HG03039 (cell line): ENCODE data around the gene CAMTA1.
"Not testable (repeated sequence)": the region's sequence is repeated elsewhere in the genome, so short reads cannot be mapped to it uniquely, and the experiment has no call there.

ENCODE experiments used
- ATAC-seq: cut with Tn5 transposase; IDR thresholded peaks from one replicate; pipeline ENCODE4 v1.9.1; 2021; ENCODE audit warnings: mild to moderate bottlenecking, moderate library complexity; ENCODE audit not compliant: unreplicated experiment

Gene CAMTA1

DNA sequence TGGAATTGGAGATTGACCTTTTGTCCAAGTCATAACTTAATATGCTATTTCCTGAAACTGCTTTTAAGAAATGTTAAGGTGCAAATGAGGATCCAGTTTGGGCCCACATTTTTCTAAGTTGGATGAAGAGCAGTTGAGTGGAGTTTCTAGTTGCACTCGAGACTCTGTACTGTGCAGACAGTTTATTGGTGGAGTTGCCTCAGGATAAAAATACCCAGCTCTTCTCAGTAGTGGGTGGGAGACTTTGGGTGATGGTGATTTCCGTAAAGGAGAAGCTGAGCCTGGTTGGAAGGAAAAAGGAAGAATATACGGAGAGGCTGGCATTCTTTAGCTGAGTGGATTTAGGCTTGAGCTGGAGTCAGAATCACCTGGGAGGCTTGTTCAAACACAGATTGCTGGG, 49.9 kb downstream of the CAMTA1 start:
- ATAC-seq: no peak

DNA sequence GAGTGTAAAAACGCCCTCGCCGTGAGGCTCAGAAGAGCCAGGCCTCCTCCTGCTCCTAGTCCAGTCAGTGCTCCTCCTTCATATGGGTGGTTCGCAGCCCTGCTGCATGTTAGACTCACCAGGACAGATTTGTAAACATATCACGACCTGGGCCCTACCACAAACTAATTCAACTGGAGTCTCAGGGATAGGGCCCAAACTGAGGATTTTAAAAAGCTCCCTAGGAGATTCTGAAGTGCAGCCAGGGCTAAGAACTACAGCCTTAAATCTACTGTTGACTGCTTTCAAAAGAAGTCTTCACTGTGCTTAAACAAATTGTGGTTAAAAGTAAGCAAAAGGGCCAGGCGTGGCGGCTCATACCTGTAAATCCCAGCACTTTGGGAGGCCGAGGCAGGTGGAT, 57.0 kb downstream of the CAMTA1 start:
- ATAC-seq: no peak

DNA sequence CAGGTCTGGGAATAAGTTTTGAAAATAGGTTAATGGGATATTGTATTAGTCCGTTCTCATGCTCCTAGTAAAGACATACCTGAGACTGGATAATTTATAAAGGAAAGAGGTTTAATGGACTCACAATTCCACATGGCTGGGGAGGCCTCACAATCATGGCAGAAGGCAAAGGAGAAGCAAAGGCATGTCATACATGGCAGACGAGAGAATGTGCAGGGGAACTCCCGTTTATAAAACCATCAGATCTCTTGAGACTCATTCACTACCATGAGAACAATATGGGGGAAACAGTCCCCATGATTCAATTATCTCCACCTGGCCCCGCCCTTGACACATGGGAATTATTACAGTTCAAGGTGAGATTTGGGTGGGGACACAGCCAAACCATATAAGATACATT, 60.5 kb downstream of the CAMTA1 start:
- not testable (repeated sequence) for ATAC-seq

DNA sequence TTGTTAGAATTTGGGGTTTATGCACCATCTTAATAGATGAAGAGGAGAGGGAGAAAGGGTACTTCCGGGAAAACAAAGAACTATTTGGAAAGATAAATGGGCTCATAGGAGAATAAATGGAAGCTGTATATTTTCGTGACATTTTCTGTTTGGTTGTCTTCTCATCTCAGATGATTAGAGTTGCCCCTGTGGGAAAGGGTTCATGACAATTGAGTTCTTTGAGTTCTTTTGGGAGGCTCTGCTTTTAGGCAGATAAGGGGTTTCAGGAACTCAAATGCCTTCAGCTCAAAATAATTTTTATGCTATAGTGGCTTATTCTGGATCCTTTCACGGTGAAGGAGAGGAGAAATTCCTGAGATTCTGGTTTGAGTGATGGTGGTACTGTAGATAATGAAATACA, 63.6 kb downstream of the CAMTA1 start:
- no peak for ATAC-seq

DNA sequence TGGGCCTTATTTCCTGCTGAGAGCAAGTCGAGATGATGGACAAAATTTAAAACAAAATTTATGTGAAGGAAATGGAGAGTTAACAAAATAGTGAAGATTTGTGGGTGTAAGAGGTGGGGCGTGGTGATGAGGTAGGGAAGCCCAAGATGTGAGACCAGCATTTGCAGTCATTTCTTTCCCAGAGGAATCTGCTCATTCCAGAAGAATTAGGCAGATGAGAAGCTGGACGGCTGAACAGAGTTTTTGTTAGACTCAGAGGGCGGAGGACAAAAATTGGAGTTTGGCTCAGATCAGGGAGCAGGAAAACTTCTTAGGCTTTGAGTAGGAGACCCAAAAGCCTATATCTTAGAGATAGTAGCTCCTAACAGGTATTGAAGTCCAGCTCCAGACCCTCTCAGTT, 65.3 kb downstream of the CAMTA1 start:
- no peak for ATAC-seq

DNA sequence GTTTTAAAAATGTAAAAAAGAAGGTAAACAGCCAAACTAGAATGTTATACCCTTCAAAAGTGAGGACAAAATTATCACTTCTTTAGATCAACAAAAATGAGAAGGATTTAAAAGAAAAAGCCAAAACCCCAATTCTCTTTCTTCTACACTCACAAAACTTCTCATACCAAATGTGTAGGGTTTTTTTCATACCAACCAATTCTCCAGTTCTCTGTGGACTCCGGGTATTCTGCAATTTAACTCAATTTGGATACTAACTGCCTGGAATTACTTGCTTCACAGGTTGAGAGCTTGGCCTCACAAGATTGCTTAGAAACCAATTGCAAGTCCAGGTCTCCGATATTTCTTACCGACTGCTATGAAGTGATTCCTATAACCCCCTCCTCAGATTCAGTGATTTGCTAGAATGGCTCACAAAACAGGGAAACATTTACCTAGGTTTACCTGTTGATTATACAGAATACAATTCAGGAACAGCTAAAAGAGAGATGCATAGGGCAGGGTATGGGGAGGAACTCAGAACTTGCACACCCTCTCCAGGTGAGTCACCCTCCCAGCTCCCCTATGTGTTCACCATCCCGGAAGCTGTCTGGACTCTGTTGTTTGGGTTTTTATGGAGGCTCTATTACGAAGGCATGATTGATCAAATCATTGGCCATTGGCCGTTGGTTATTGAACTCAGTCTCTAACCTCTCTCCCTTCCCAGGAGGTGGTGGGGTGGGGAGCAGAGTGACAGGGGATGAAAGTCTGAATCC, 67.1 kb downstream of the CAMTA1 start:
- ATAC-seq: no peak

DNA sequence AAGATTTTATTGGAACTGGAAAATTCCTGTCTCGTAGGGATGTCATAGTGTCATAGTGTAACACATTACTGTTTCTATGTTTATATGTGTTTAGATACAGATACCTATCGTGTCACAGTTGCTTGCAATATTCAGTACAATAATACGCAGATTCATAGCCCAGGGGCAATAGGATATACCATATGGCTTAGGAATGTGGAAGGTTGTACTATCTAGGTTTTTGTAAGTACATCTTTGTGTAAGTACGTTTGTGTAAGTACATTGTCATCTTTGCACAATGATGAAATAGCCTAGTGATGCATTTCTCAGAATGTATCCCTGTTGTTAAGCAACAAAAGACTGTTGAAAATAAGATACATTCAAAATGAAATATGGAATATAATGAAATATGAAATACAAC, 68.9 kb downstream of the CAMTA1 start:
- ATAC-seq: no peak

DNA sequence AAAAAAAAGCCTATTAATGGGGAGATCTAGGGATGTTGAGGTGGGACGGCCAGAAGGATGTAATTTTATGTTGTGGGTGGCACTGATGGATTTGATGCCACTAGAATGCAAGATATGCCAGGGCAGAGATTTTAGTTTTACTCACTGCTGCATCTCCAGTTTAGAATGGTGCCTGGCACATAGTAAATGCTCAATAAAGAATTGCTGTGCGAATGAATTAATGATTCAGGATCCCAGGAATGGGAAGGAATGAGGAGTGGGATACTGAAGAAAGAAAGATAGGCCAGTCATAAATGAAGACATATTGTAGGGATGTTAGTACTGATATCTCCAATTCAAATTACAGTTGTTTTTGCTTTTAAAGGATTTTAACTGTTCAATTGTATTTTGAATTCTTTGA, 72.6 kb downstream of the CAMTA1 start:
- no peak for ATAC-seq

DNA sequence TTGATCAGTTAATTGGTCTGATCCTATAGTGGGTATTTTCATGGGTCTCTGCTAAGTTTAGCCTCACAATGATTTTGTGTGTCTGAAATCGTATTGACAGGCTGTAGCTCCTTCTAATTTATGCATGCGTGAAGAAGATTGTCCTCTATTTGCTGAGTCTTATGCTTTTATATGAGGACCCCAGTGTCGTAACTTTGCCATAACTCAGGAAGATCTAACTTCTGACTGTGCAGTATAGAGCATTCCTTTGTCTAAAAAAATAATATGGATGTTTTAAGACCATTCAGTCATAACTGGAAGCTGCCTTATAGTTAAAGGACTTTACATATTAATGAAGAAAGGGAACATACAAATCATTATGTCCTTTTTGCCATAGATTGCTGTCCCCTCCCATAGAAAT, 73.3 kb downstream of the CAMTA1 start:
- ATAC-seq: no peak

DNA sequence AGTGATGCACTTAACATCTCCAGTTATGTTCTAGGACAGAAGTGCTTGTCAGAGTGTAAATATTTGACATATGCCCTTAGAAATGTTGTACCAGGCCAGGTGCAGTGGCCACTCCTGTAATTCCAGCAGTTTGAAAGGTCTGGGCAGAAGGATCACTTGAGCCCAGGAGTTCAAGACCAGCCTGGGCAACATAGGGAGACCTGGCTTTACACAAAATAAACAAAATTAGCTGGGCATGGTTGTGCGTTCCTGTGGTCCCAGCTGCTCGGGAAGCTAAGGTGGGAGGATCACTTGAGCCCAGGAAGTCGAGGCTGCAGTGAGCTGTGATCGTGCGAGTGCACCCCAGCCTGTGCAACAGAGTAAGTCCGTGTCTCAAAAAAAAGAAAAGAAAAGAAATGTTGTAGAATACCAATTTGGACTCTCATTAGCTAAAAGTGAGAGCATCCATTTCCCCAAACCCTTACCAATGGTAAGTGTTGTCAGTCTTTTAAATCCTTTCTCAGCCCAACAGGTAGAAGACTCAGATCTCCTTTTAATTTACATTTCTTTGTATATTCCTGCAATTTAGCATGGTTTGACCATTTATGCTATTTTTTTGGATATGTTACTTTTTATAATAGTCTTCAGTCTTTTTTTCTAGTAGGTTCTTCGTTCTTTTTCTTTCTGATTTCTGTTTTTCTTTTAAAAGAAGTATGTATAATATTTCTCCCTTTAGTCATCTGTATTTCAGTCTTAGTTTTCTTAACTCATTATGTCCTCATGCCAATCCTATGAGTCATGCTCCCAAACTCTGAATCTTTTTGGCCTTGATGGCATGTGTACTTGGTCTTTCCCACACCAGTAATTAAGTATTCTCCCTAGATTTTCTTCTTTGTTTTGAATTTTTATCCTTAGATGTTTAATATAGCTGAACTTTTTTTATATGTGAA, 74.4 kb downstream of the CAMTA1 start:
- no peak for ATAC-seq

DNA sequence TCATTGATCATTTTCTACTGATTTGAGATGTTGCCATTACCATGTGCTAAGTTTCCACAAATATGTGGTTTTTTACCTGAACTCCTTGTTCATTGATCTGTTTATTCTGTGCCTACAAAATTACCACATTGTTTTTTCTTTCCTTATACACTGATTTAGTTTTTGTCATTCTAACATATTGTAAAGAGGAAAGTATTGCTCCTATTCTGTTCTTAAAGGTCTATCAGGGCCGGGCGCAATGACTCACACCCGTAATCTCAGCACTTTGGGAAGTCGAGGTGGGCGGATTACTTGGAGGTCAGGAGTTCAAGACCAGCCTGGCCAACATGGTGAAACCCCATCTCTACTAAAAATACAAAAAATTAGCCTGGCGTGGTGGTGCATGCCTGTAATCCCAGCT, 75.1 kb downstream of the CAMTA1 start:
- no peak for ATAC-seq

DNA sequence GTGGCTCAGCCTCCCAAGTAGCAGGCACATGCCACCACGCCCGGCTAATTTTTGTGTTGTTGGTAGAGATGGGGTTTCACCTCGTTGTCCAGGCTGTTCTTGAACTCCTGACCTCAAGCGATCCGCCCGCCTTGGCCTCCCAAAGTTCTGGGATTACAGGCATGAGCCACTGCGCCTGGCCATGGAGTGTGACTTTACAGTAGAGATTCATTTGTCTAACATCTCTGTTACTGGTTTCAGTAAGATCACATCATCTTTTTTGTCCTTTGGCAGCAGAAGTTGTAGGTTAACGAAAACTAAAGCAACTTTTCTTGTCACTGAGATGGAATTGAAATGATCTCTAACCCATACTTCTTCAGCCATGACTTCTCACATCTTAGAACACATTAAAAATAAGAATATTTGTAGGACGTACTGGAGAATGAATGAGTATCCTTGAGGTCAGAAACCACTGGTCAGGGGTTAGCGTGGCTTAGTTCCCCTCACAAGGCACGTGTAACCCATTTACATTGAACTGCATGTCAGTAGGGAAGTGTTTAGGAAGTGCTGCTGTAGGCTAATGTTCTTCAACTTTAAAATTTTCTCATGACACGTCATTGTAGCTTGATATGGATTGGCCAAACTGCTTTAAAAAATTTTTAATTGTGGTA, 75.9 kb downstream of the CAMTA1 start:
- no peak for ATAC-seq

DNA sequence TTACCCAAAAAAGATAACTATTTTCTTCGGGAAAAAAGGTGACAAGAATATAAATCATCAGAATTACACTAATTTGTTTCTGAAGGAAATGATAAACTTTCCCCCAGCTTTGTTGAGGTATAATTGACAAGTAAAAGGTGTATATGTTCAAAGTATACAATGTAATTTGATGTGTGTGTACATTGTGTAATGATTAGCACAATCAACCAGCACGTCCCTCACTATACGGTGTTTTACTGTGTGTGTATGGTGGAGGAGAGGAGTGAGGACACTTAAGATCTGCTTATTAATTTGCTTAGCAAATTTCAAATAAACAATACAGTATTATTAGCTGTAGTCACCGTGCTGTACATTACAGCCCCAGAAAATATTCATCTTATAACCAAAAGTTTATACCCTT, 77.7 kb downstream of the CAMTA1 start:
- no peak for ATAC-seq

DNA sequence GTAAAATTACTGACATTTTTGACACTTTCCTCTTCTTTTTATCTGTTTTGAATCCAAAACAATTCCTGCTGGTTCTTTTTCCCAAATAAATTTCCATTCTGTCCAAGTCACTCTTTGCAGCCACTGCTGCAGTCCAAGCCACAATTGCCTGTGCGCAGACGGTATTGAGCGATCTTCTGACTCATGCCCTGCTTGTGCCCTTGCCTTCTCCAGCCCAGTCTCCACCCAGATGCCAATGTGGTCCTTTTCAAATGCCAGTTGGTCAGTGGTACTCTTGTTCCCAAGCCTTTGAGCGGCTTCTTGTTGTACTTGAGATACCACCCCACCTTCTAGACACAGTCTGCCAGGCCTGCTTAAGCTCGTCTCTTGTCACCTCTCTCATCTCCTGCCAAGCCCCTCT, 78.9 kb downstream of the CAMTA1 start:
- no peak for ATAC-seq

DNA sequence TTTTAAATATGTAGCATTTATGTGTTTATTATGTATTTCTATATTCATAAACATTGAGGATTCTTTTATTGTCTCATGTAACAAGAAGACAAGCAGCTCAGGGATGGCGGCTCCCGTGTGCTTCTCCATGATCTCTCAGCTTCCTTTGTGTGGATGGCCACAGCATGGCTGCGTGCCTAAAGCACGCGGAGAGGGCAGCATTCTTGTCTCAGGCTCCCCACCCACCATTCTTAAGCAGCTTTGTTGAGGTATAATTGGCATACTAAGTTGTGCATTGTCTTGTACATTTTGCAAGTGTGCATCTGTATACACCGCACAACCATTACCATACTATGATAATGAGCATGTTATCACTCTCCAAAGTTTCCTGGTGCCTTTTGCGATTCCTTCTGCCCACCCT, 81.6 kb downstream of the CAMTA1 start:
- ATAC-seq: no peak

DNA sequence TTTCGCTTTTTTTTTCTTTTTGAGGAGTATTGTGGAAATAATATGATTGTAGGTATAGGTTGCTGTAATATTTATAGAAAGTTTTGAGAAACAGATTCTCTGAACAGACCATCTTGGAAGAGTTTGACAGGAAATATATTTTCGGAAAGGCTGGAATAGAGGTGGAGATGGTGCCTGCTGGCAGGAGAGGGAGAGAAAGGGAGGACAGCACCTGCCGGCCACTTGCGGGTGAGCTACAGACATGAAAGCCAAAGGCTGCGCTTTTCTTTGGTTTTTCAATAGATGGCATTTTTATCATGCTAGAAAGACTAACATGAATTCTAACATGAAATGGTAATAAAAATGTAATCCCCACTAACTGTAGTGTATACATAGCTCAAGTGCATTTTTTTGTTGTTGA, 82.1 kb downstream of the CAMTA1 start:
- no peak for ATAC-seq

DNA sequence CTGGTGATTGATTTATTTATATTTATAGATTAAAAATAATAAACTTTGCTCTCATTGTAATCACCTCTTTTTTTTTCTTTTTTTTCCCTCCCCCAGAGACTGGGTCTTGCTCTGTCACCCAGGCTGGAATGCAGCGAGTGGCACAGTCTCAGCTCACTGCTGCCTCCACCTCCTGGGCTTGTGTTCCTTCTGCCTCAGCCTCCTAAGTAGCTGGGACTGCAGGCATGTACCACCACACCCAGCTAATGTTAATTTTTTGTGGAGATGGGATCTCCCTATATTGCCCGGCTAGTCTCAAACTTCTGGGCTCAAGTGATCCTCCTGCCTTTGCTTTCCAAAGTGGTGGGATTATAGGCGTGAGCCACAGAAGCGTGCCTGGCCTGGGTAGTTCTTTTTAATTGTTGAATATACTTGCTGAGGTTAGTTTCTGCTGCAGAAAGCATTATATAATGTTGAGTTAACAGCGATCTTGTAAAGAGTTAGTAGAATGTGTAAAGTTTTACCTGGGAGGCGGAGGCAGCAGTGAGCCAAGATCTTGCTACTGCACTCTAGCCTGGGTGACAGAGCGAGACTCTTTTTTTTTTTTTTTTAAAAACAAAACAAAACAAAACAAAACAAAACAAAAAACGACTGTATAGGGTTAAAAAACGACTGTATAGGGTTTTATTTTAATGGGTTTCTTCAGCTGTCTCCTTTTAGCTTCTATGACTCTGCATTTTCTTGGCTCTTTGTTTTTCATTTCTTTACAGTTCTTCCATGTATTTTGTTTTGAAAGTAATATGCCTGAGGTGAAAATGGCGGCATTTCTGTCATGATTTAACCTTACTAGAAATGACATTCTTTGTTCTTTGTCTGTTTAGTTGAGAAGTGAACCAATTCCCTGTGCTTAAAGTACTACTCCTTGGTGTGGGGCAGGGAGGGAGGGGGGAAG, 82.7 kb downstream of the CAMTA1 start:
- no peak for ATAC-seq

DNA sequence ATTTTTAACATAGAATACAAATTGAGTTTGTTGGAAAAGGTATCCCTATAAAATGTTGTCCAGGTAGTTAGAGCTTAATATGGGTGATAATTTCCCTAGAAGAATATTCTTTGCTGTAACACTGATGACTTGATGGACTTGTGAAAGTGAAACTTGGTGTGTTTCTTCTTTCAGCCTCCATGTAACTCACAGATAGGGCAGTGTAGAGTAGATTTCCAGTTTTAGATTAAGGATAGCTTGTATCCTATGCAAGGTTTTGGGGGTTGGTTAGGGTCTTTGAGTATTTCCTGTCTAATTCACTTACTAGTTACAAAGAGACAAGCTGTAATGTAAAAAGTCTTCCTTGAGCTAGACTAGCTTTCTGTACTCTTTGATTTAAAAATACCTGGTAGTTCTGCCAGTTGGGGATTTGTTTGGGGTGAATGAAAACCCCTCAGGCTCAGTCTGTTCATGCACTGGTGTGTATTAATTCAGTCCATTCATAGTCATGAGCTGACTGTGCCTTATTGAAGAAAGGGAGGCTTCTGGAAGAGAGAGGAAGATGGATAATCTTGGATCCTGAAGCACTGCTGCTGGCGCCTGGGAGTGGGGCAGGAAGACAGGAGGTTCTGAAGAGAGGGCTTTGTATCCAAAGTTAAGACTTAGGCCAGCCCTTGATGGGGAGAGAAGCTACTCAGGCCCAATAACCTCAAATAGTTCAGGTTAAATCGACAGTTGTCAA, 83.6 kb downstream of the CAMTA1 start:
- no peak for ATAC-seq

DNA sequence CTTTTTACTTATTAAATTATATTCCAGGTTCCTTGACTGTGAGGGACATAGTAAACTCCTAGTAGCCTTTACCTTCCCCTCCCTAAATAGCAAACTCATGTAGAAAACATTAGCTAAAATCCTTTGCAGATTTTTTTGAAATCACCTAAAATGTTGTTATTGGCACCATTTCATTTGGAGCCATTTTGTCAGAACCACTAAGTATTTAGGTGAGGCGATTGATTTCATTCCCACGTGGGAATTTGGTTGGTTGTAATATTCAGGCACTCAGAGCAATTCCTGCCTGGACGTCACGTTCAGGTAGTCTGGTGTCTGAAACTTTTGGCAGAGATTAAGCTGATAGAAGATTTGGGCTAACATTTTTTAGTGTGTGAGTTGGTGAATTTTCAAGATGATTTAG, 84.3 kb downstream of the CAMTA1 start:
- no peak for ATAC-seq

DNA sequence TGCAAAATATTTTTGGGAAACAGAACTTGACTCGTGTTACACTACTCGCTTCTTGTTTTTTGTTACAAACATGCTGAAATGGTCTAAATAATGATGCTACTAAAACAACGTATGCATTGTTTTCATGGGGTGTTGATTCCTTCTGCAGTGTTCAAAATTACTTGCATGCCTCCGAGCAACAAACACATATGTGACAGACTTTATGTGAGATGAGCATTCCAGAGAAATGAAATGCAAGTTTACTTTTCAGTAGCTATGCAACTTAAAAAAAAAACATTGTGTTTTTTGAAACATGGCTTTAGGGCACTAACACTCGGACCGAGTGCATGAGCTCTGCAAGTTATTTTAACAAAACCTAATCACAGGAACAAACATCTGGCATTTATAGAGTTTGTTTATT, 84.8 kb downstream of the CAMTA1 start:
- no peak for ATAC-seq
